ENCODE measurements around the gene NCOA6.
A peak's percentile ranks its signal among the peaks of the same experiment; 100 is the strongest.
"Not testable (repeated sequence)": the region's sequence is repeated elsewhere in the genome, so short reads cannot be mapped to it uniquely, and the experiment has no call there.

The NCOA6 gene

GRCh38 chr20:34773726-34774125, 51.7 kb downstream of the NCOA6 start:
- no peak for DNase-seq

GRCh38 chr20:34772437-34772836, 53.0 kb downstream of the NCOA6 start:
- no peak for DNase-seq

- DNase-seq: peak in 1 of 2 experiments; percentile 19
Observed at GRCh38 chr20:34771680-34772081, 53.8 kb downstream of the NCOA6 start.

GRCh38 chr20:34768096-34768495, 57.4 kb downstream of the NCOA6 start:
- no peak for DNase-seq

- DNase-seq: no peak
Observed at GRCh38 chr20:34762031-34762555, 63.4 kb downstream of the NCOA6 start.

- DNase-seq: no peak
Observed at GRCh38 chr20:34755367-34755766, 70.1 kb downstream of the NCOA6 start.

GRCh38 chr20:34754611-34755010, 70.8 kb downstream of the NCOA6 start:
- no peak for DNase-seq

- no peak for DNase-seq
Observed at GRCh38 chr20:34753706-34754461, 71.6 kb downstream of the NCOA6 start.

- no peak for DNase-seq
Observed at GRCh38 chr20:34751453-34751852, 74.0 kb downstream of the NCOA6 start.

GRCh38 chr20:34750484-34750883, 75.0 kb downstream of the NCOA6 start:
- DNase-seq: no peak

- no peak for DNase-seq
Observed at GRCh38 chr20:34748709-34749108, 76.7 kb downstream of the NCOA6 start.

GRCh38 chr20:34747479-34747878, 78.0 kb downstream of the NCOA6 start:
- DNase-seq: no peak

- no peak for DNase-seq
Observed at GRCh38 chr20:34746674-34747073, 78.8 kb downstream of the NCOA6 start.

- no peak for DNase-seq
Observed at GRCh38 chr20:34744847-34745246, 80.6 kb downstream of the NCOA6 start.

GRCh38 chr20:34744340-34744739, 81.1 kb downstream of the NCOA6 start:
- no peak for DNase-seq

GRCh38 chr20:34743039-34743438, 82.4 kb downstream of the NCOA6 start:
- DNase-seq: no peak

GRCh38 chr20:34736106-34736735, 89.2 kb downstream of the NCOA6 start:
- DNase-seq: no peak

GRCh38 chr20:34732523-34732922, 92.9 kb downstream of the NCOA6 start:
- DNase-seq: no peak

GRCh38 chr20:34729416-34729815, 96.0 kb downstream of the NCOA6 start:
- no peak for DNase-seq

- DNase-seq: no peak
Observed at GRCh38 chr20:34724172-34724571, 101.3 kb downstream of the NCOA6 start.

- not testable (repeated sequence) for DNase-seq
Observed at GRCh38 chr20:34722560-34722959, 102.9 kb downstream of the NCOA6 start.

- DNase-seq: no peak
Observed at GRCh38 chr20:34720266-34720665, 105.2 kb downstream of the NCOA6 start.

GRCh38 chr20:34719242-34720017, 106.0 kb downstream of the NCOA6 start:
- not testable (repeated sequence) for DNase-seq

Measured in NCI-H524 (cell line).